Upper lobe of right lung (tissue), 1 donor: Measurements from ENCODE around the gene STARD7. TPM values are rescaled to one million over a fixed set of nuclear protein-coding genes. Genes with fewer than 3 reads are reported as not detected.

Experiments used
- ATAC-seq: fragments of 200-7000 bp; cut with Tn5 transposase; one replicate; pipeline ENCODE4 v1.9.1; 2020; ENCODE audit warnings: mild to moderate bottlenecking, moderate library complexity
- DNase-seq: peaks from one replicate; pipeline ENCODE4 v3.0.0-alpha.2; 2020
- H3K27ac ChIP-seq: fragments of 200-600 bp; one replicate; pipeline ENCODE4 v1.8.0; 2022
- H3K27me3 ChIP-seq: fragments of 200-600 bp; one replicate; pipeline ENCODE4 v1.8.0; 2022; ENCODE audit warnings: mild to moderate bottlenecking
- H3K36me3 ChIP-seq: fragments of 200-600 bp; one replicate; pipeline ENCODE4 v1.8.0; 2022
- H3K4me1 ChIP-seq: fragments of 200-600 bp; one replicate; pipeline ENCODE4 v1.8.0; 2022
- H3K4me3 ChIP-seq: fragments of 200-600 bp; one replicate; pipeline ENCODE4 v1.8.0; 2022; ENCODE audit warnings: mild to moderate bottlenecking
- H3K9me3 ChIP-seq: fragments of 200-600 bp; one replicate; pipeline ENCODE4 v1.8.0; 2022
- intact Hi-C: fragments of 100-400 bp; cut with DNase I; formaldehyde crosslinking; loops from one replicate; pipeline ENCODE4 v1.11.0; 2022
- total RNA-seq: library from RNA; stranded (reverse); fragmentation: NEBNext Ultra II Directional; extraction: Animal tissue kit (Norgen Biotek cat#: 25700); gene quantifications from one replicate; pipeline ENCODE4 v1.2.1, GENCODE V29; 2021
- TF ChIP-seq, protein P1 (sequence below): fragments of 200-600 bp; IDR thresholded peaks from one replicate; pipeline ENCODE4 v1.8.0; 2022; ENCODE audit warnings: antibody characterized with exemption
- donor health status: DM: no; HTN: yes; CAD: no; lungs with severe emphysema.

Gene STARD7
- total RNA-seq, 1 donor from 2014 or later: 156 TPM

DNA sequence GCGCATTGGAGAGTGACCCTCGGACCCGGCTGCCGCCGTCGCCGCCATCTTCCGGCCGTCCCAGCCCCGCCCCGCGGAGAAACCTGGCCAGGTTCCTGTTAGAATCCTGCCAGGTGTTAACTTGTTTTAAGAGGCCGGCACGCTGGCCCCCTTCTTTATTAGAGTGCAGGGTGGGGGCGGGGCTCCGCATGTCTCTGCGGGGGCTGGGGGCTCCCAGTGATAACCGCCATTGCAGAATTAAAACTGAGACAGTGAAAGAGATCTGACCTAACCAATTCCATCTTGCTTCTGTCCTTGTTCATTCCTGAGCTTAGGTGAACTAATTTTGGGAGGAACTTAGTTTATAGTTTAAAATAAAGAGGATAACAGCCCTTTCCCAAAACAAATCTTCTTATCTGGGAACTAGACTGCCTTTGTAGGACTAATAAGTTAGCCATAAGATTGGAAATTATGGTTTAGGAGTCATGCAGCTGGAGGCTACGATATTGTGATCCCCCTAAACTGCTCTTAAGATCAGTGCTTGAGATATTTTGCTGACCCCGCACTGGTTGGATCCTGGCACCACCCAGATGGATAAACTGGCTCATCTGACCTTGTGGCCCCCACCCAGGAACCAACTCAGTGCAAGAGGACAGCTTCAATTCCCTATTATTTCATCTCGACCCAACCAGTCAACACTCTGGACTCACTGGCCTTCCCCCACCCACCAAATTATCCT, 543 bp upstream of the STARD7 start:
- ATAC-seq (no peak), DNase-seq (no peak)
- H3K27ac ChIP-seq: peak overlapping the region; percentile 96
- H3K4me1 ChIP-seq: peaks cover 44% of the 10 kb centered on the region
- no peaks in the 10 kb centered on the region for H3K36me3 ChIP-seq
- H3K27me3 ChIP-seq: no peaks in the 10 kb centered on the region
- H3K4me3 ChIP-seq: peak overlapping the region; percentile 84
- intact Hi-C loops: no loop called here
- H3K9me3 ChIP-seq: no peaks in the 10 kb centered on the region
- TF ChIP-seq, protein P1, sequence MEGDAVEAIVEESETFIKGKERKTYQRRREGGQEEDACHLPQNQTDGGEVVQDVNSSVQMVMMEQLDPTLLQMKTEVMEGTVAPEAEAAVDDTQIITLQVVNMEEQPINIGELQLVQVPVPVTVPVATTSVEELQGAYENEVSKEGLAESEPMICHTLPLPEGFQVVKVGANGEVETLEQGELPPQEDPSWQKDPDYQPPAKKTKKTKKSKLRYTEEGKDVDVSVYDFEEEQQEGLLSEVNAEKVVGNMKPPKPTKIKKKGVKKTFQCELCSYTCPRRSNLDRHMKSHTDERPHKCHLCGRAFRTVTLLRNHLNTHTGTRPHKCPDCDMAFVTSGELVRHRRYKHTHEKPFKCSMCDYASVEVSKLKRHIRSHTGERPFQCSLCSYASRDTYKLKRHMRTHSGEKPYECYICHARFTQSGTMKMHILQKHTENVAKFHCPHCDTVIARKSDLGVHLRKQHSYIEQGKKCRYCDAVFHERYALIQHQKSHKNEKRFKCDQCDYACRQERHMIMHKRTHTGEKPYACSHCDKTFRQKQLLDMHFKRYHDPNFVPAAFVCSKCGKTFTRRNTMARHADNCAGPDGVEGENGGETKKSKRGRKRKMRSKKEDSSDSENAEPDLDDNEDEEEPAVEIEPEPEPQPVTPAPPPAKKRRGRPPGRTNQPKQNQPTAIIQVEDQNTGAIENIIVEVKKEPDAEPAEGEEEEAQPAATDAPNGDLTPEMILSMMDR: no peak

DNA sequence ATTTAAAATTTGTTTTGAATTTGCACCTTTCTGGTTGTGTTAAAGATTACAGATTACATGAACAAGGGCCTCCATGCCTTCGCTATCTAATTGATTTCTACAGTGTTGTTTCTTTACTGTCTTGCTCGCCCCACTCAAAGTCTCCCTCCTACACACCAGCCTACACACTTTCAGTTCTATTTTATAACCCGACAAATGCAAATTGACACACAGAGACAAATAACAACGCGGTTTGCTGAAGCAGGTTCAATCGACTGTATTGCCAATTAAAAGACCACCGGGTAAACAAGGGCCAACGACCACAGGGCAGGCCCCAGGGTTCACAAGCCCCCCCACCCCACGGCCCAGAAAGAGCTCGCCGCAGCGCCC, 869 bp downstream of the STARD7 start:
- intact Hi-C loops: no loop called here
- peak overlapping the region; percentile 96 for H3K27ac ChIP-seq
- TF ChIP-seq, protein P1: no peak

DNA sequence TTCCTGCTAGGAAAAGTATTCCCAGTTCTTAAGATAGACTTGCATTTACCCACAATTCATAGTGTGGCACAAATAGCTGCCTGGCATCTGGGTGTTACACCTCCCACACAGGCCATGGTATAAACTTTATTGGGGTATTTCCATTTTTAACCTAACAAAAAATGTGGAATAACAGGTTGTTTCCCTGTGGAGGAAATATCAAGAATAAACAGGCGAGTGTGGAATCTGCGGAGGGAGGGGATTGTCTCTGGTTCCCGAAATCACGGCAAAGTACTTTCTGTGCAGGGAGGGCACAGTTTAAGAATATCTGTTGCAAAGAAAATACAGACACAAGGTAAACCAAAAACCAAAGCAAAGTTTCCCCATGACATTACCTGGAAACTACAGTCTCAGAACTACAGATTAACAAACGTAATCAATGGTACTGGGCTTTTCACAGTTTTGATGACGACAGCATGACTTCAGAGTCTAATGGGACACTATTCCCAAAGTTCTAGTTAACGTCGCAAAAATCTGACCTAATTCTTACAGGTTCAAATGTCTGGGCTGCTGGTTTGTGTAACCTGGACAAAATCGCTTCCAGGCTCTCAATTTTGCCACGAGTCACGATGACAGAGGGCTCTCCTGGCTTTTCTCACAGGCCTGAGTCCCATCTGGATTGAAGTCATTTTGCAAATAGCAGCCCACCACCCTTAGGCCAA, 1.4 kb downstream of the STARD7 start:
- peak overlapping the region; percentile 84 for H3K4me3 ChIP-seq
- ATAC-seq (no peak), DNase-seq (no peak)
- H3K27ac ChIP-seq: peak overlapping the region; percentile 96
- no peaks in the 10 kb centered on the region for H3K9me3 ChIP-seq
- intact Hi-C loops: no loop called here
- H3K36me3 ChIP-seq: no peaks in the 10 kb centered on the region
- TF ChIP-seq, protein P1: no peak
- H3K4me1 ChIP-seq: peaks cover 63% of the 10 kb centered on the region
- H3K27me3 ChIP-seq: no peaks in the 10 kb centered on the region

More for the DNA sequence above, 869 bp downstream of the STARD7 start:
- Histone ChIP-seq H3K27me3 (no peaks in the 10 kb centered on the region), H3K36me3 (no peaks in the 10 kb centered on the region), H3K4me3 (peak overlapping the region; percentile 84), H3K4me1 (peaks cover 58% of the 10 kb centered on the region), H3K9me3 (no peaks in the 10 kb centered on the region)
- ATAC-seq (no peak), DNase-seq (no peak)

DNA sequence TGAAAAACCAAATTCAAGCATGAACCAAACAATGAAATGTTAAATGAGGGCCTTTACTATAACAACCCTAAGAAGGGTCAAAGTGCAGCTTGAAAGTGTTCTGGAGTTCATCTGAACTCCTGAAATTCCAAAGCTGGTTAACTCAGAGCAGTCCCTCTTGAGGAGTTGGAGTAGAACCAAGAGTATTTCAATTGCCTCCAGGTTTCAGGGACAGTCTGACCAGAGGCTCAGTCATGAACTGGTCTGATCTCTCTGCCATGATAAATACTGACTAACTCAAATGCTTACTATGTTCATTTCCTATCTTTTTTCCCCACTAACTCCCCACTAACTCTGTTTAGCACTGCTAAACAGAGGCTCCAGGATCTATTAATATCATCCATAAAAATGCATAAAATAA, 2.7 kb downstream of the STARD7 start:
- H3K4me1 ChIP-seq: peaks cover 76% of the 10 kb centered on the region
- no peaks in the 10 kb centered on the region for H3K27me3 ChIP-seq
- no peak for ATAC-seq
- H3K4me3 ChIP-seq: peak overlapping the region; percentile 32
- H3K36me3 ChIP-seq: no peaks in the 10 kb centered on the region
- H3K9me3 ChIP-seq: no peaks in the 10 kb centered on the region
- TF ChIP-seq, protein P1: no peak
- intact Hi-C loops: no loop called here
- DNase-seq: no peak
- peak overlapping the region; percentile 52 for H3K27ac ChIP-seq

DNA sequence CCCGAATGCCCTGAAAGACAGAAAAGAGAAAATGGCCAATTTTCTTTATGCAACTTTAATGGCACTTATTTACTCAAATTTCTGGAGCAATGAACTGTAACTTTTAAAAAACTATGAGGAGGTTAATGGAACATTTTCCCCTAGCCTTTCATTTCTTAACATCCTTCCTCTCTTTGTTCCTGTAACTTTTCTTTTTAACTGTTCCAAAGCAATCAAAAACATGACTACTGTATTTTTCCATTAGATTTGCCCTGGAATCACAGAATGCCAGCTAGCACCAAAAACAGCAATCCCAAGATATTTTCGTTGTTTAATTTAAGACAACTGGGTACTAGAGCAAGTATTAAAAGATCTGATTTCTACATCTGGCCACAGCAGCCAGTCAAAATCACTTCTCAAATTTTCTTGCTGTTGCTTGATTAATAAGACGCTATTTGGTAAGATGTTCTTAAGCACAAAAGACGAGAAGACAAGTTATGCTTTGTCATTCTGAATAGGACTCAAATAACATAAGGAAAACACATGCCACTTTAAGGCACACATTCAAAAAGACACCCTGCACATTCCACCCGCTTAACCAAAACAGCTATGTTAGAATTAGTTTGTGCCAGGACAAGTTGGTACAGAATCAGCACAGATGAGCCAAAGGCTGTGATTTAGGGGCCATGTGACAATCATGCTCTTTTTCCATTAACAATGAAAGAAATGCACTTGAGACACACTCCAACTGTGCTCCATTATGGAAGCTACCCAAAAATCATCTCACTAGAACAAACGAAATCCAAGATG, 3.6 kb downstream of the STARD7 start:
- no peak for ATAC-seq
- intact Hi-C loops: no loop called here
- DNase-seq: no peak
- Histone ChIP-seq H3K27ac (peak overlapping the region; percentile 52), H3K4me1 (peaks cover 80% of the 10 kb centered on the region), H3K27me3 (no peaks in the 10 kb centered on the region), H3K4me3 (peak overlapping the region; percentile 32), H3K9me3 (no peaks in the 10 kb centered on the region), H3K36me3 (no peaks in the 10 kb centered on the region)
- TF ChIP-seq, protein P1: no peak
